ENCODE measurements around the gene CD82. TPM values are rescaled to one million over a fixed set of nuclear protein-coding genes. Genes with fewer than 3 reads are reported as not detected.

CD82 gene
- total RNA-seq, 1 experiment from 2014 or later: 26.1 TPM

DNA sequence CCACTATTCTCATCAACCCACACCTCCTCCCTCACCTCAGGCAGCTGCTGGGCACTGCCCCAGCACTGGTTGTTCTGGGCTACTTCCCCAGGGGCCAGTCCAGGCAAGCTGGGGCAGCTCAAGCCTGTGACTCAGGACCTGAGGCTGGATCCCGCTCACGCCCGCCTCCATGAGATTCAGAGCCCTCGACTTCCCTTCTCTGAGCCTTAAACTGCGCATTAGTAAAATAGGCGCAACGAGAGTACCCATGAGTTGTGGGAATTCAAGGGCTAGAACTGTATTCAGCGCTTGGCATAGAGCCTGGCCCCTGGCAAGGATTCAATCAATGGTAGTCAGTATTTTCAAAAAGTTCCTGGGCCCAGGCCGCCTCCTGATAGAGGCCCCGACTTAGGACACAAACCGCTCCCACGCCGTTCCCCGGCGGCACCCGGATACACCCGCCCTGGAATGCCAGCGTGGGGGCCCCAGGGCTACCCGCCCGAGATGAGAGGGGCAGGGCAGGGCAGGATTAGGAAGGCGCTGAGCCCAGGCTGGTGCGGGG lies 723 bp upstream of the CD82 start:
- ATAC-seq (peak; percentile 23), DNase-seq (ENCODE audit: low read depth, low spot score) (no peak)
- H3K36me3 ChIP-seq (ENCODE audit: control insufficient read depth, insufficient read depth, low read length): no peaks in the 10 kb centered on the region
- BruUV-seq (replicated peaks): no TSS peak
- ChIA-PET CTCF (interaction anchor here (0.7 to 2.5 kb wide), 3 partner anchors 8 to 545 kb away, joined by 5 to 14 read pairs (median 8); no protein-coding TSS in a partner anchor), POLR2A (no interaction called here)
- H3K9me3 ChIP-seq (ENCODE audit: control insufficient read depth, insufficient read depth, low read depth, low read length): no peaks in the 10 kb centered on the region
- intact Hi-C loops (cut with micrococcal nuclease; ENCODE audit: unreplicated experiment): loop anchor here (10.0 kb wide), 2 partner anchors 150 to 340 kb away; no protein-coding TSS in a partner anchor
- no peaks in the 10 kb centered on the region for H3K27me3 ChIP-seq (ENCODE audit: control insufficient read depth, insufficient read depth, low read length)
- TF ChIP-seq, protein P1, sequence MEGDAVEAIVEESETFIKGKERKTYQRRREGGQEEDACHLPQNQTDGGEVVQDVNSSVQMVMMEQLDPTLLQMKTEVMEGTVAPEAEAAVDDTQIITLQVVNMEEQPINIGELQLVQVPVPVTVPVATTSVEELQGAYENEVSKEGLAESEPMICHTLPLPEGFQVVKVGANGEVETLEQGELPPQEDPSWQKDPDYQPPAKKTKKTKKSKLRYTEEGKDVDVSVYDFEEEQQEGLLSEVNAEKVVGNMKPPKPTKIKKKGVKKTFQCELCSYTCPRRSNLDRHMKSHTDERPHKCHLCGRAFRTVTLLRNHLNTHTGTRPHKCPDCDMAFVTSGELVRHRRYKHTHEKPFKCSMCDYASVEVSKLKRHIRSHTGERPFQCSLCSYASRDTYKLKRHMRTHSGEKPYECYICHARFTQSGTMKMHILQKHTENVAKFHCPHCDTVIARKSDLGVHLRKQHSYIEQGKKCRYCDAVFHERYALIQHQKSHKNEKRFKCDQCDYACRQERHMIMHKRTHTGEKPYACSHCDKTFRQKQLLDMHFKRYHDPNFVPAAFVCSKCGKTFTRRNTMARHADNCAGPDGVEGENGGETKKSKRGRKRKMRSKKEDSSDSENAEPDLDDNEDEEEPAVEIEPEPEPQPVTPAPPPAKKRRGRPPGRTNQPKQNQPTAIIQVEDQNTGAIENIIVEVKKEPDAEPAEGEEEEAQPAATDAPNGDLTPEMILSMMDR (IDR thresholded peaks at IDR 0.05): no peak
- TF ChIP-seq POLR2AphosphoS5 (IDR thresholded peaks at IDR 0.05; ENCODE audit: low read depth, low read length) (no peak), SIN3A (IDR thresholded peaks at IDR 0.05; ENCODE audit: borderline replicate concordance, insufficient read depth, low read depth, low read length) (no peak), TCF7L2 (IDR thresholded peaks at IDR 0.05; ENCODE audit: low read depth, low read length) (no peak)
- TF ChIP-seq, protein P2, sequence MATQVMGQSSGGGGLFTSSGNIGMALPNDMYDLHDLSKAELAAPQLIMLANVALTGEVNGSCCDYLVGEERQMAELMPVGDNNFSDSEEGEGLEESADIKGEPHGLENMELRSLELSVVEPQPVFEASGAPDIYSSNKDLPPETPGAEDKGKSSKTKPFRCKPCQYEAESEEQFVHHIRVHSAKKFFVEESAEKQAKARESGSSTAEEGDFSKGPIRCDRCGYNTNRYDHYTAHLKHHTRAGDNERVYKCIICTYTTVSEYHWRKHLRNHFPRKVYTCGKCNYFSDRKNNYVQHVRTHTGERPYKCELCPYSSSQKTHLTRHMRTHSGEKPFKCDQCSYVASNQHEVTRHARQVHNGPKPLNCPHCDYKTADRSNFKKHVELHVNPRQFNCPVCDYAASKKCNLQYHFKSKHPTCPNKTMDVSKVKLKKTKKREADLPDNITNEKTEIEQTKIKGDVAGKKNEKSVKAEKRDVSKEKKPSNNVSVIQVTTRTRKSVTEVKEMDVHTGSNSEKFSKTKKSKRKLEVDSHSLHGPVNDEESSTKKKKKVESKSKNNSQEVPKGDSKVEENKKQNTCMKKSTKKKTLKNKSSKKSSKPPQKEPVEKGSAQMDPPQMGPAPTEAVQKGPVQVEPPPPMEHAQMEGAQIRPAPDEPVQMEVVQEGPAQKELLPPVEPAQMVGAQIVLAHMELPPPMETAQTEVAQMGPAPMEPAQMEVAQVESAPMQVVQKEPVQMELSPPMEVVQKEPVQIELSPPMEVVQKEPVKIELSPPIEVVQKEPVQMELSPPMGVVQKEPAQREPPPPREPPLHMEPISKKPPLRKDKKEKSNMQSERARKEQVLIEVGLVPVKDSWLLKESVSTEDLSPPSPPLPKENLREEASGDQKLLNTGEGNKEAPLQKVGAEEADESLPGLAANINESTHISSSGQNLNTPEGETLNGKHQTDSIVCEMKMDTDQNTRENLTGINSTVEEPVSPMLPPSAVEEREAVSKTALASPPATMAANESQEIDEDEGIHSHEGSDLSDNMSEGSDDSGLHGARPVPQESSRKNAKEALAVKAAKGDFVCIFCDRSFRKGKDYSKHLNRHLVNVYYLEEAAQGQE (IDR thresholded peaks at IDR 0.05; ENCODE audit: insufficient read depth in 1 of 2, low read depth in 2 of 2, low read length in 1 of 2): no peak
- H3K4me1 ChIP-seq (ENCODE audit: control insufficient read depth, insufficient read depth, low read length): peaks cover 16% of the 10 kb centered on the region
- H3K27ac ChIP-seq (ENCODE audit: low read length): peak overlapping the region; percentile 85
- in situ Hi-C loops (cut with HindIII; ENCODE audit: low pct_unique_long_range_greater_than_20kb, low sequenced_read_pairs): no loop called here
- peak overlapping the region; percentile 63 to 74 for H3K4me3 ChIP-seq (ENCODE audit: low read depth in 2 of 2, low read length in 2 of 2)

DNA sequence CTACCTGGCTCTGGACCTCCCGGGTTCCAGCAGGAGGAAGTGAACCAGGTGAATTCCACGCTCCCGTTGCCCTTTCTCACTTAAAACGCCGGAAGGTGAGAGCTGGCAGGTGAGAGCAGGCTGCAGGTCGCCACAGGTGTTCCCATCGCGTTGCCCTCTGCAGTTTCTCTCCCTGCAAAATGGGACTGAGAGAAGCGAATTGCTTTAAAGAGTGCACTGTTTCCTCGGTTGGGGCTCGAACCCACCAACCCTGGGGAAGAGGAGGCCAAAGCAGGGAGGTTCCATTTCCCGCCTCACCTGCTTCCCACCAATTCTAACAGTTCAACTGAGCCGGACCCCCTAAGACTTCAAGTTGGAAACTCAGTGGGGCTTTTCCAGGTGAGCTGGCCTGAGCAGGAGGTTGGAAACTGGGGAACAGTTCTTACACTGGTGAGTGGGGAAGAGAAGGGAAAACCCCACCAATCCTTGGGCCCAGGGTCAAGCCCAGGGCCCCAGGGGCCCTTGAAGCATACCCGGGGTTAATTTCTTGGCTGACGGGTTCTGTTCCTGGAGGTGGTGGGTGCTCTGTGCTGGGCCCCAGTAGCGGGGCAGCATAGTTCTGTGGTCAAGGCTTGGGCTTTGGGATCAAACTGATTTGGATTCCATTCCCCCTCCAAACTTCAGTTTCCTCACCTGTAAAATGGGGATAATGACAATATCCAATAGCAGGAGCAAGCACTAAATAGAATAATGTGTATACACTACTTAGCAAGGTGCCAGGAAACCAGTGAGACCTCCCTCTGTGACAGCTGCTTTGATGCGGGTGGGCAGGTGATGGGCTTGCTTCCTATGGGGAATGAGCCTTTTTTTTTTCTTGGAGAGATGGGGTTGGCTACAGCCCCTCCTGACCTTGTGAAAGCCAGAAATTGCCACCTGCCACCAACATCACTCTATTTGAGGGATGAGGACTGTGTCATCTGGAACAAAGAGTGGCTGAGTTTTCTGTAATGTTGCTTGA lies 788 bp downstream of the CD82 start:
- no TSS peak for BruUV-seq (replicated peaks)
- no peaks in the 10 kb centered on the region for H3K36me3 ChIP-seq (ENCODE audit: control insufficient read depth, insufficient read depth, low read length)
- H3K4me3 ChIP-seq (ENCODE audit: low read depth in 2 of 2, low read length in 2 of 2): peak overlapping the region; percentile 63 to 85
- no peaks in the 10 kb centered on the region for H3K27me3 ChIP-seq (ENCODE audit: control insufficient read depth, insufficient read depth, low read length)
- POLR2A ChIA-PET: no interaction called here
- H3K9me3 ChIP-seq (ENCODE audit: control insufficient read depth, insufficient read depth, low read depth, low read length): no peaks in the 10 kb centered on the region
- in situ Hi-C loops (cut with HindIII; ENCODE audit: low pct_unique_long_range_greater_than_20kb, low sequenced_read_pairs) (no loop called here), intact Hi-C loops (cut with micrococcal nuclease; ENCODE audit: unreplicated experiment) (loop anchor here (10.0 kb wide), 2 partner anchors 149 to 339 kb away; no protein-coding TSS in a partner anchor)
- no peak for ATAC-seq
- peak overlapping the region; percentile 51; the same call in 1 of the 2 replicates for H3K27ac ChIP-seq (ENCODE audit: low read length)
- H3K4me1 ChIP-seq (ENCODE audit: control insufficient read depth, insufficient read depth, low read length): peaks cover 19% of the 10 kb centered on the region
- no peak for DNase-seq (ENCODE audit: low read depth, low spot score)
- TF ChIP-seq, protein P1 (IDR thresholded peaks at IDR 0.05): no peak
- TF ChIP-seq POLR2AphosphoS5 (IDR thresholded peaks at IDR 0.05; ENCODE audit: low read depth, low read length): no peak
- no peak for TF ChIP-seq TCF7L2 (IDR thresholded peaks at IDR 0.05; ENCODE audit: low read depth, low read length)
- TF ChIP-seq, protein P2 (IDR thresholded peaks at IDR 0.05; ENCODE audit: insufficient read depth in 1 of 2, low read depth in 2 of 2, low read length in 1 of 2): no peak
- no peak for TF ChIP-seq SIN3A (IDR thresholded peaks at IDR 0.05; ENCODE audit: borderline replicate concordance, insufficient read depth, low read depth, low read length)
- CTCF ChIA-PET: interaction anchor here (0.6 to 2.5 kb wide), 3 partner anchors 9 to 345 kb away, joined by 4 to 14 read pairs (median 8); no protein-coding TSS in a partner anchor
